Measurements from ENCODE around the gene CTCF. TPM values are rescaled to one million over a fixed set of nuclear protein-coding genes. Genes with fewer than 3 reads are reported as not detected.

Gene CTCF
- total and polyA plus RNA-seq, 10 of the 15 experiments (the other 5 are each of a cell fraction or from before 2014, with no cell fraction given), result 9.1 to 55.0 (median 41.8) TPM

DNA sequence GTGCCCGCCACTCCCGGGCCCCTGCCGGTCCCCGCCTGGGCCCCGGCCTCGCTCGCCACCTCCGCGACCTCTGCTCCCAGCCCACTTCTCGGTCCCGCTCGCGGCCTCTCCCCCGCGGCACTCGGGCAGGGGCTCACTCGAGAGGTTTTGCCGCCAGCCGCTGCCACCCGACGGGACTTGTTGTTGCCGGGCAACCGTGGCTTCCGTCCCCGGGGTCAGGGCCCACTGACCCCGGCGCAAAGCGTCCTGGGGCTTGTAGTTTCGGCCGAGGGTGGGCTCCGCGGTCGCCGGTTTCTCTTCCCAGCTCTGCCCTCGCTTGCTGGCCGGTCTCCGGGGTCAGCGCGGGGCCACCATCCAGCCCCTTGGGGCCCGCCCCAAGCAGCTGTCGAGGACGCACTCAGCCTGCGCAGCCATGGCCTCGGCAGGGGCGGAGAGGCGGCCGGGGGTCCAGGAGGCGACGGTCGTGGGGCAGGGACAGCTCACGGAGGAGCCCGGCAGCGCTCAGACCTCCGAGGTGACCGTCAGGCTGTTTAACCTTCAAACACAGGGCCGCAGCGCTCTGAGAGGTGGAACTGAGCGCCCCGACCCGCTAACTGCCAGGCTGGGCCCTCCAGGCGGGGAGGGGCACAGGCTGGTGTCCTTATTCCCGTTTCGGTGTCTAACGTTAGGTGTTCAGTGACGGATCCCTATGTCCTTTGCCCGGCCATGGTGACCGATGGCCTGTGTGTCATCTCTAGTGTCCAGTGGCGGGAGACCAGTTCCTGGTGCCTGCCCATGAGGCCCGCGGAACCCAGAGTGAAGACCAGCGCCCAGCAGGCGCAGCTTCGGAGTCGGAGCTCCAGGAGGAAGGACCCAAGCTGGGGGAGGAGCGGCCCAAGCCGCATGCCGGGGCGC, 104.5 kb downstream of the CTCF start, which contains the start of the genes C16orf86 and ENKD1 (continued):
- no peak for TF ChIP-seq FOS (IDR thresholded peaks at IDR 0.05; ENCODE audit: borderline replicate concordance, extremely low read depth, insufficient read length)
- no peak for TF ChIP-seq CREB1 (IDR thresholded peaks at IDR 0.05; ENCODE audit: low read depth)
- TF ChIP-seq, protein P1, sequence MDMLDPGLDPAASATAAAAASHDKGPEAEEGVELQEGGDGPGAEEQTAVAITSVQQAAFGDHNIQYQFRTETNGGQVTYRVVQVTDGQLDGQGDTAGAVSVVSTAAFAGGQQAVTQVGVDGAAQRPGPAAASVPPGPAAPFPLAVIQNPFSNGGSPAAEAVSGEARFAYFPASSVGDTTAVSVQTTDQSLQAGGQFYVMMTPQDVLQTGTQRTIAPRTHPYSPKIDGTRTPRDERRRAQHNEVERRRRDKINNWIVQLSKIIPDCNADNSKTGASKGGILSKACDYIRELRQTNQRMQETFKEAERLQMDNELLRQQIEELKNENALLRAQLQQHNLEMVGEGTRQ (IDR thresholded peaks at IDR 0.05; ENCODE audit: borderline replicate concordance, low read depth, low read length), result no peak
- no peak for TF ChIP-seq SMAD5 (IDR thresholded peaks at IDR 0.05; ENCODE audit: low read depth)
- TF ChIP-seq CBFB (IDR thresholded peaks at IDR 0.05; ENCODE audit: low read depth), result no peak
- no peak for TF ChIP-seq NBN (IDR thresholded peaks at IDR 0.05)
- TF ChIP-seq EP300 (IDR thresholded peaks at IDR 0.05; ENCODE audit: borderline replicate concordance in 1 of 2, control insufficient read depth in 1 of 2, low read depth in 2 of 2, low read length in 2 of 2), result no peak
- TF ChIP-seq RBBP5 (conservative IDR thresholded peaks at IDR 0.05), result no peak
- TF ChIP-seq, protein P2, sequence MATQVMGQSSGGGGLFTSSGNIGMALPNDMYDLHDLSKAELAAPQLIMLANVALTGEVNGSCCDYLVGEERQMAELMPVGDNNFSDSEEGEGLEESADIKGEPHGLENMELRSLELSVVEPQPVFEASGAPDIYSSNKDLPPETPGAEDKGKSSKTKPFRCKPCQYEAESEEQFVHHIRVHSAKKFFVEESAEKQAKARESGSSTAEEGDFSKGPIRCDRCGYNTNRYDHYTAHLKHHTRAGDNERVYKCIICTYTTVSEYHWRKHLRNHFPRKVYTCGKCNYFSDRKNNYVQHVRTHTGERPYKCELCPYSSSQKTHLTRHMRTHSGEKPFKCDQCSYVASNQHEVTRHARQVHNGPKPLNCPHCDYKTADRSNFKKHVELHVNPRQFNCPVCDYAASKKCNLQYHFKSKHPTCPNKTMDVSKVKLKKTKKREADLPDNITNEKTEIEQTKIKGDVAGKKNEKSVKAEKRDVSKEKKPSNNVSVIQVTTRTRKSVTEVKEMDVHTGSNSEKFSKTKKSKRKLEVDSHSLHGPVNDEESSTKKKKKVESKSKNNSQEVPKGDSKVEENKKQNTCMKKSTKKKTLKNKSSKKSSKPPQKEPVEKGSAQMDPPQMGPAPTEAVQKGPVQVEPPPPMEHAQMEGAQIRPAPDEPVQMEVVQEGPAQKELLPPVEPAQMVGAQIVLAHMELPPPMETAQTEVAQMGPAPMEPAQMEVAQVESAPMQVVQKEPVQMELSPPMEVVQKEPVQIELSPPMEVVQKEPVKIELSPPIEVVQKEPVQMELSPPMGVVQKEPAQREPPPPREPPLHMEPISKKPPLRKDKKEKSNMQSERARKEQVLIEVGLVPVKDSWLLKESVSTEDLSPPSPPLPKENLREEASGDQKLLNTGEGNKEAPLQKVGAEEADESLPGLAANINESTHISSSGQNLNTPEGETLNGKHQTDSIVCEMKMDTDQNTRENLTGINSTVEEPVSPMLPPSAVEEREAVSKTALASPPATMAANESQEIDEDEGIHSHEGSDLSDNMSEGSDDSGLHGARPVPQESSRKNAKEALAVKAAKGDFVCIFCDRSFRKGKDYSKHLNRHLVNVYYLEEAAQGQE (IDR thresholded peaks at IDR 0.05; ENCODE audit: low read depth, low read length), result no peak
- peak; percentile 52; the same call in 1 of the 2 replicates for TF ChIP-seq CREM (IDR thresholded peaks at IDR 0.05; ENCODE audit: low read depth)
- TF ChIP-seq, protein P3, sequence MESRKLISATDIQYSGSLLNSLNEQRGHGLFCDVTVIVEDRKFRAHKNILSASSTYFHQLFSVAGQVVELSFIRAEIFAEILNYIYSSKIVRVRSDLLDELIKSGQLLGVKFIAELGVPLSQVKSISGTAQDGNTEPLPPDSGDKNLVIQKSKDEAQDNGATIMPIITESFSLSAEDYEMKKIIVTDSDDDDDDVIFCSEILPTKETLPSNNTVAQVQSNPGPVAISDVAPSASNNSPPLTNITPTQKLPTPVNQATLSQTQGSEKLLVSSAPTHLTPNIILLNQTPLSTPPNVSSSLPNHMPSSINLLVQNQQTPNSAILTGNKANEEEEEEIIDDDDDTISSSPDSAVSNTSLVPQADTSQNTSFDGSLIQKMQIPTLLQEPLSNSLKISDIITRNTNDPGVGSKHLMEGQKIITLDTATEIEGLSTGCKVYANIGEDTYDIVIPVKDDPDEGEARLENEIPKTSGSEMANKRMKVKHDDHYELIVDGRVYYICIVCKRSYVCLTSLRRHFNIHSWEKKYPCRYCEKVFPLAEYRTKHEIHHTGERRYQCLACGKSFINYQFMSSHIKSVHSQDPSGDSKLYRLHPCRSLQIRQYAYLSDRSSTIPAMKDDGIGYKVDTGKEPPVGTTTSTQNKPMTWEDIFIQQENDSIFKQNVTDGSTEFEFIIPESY (IDR thresholded peaks at IDR 0.05), result no peak
- TF ChIP-seq BRCA1 (IDR thresholded peaks at IDR 0.05; ENCODE audit: low read depth, low read length), result no peak
- TF ChIP-seq MEF2B (IDR thresholded peaks at IDR 0.05; ENCODE audit: partially characterized antibody, poor library complexity, severe bottlenecking), result no peak
- TF ChIP-seq CBX3 (IDR thresholded peaks at IDR 0.05; ENCODE audit: borderline replicate concordance, low read depth), result no peak
- TF ChIP-seq, protein P4, sequence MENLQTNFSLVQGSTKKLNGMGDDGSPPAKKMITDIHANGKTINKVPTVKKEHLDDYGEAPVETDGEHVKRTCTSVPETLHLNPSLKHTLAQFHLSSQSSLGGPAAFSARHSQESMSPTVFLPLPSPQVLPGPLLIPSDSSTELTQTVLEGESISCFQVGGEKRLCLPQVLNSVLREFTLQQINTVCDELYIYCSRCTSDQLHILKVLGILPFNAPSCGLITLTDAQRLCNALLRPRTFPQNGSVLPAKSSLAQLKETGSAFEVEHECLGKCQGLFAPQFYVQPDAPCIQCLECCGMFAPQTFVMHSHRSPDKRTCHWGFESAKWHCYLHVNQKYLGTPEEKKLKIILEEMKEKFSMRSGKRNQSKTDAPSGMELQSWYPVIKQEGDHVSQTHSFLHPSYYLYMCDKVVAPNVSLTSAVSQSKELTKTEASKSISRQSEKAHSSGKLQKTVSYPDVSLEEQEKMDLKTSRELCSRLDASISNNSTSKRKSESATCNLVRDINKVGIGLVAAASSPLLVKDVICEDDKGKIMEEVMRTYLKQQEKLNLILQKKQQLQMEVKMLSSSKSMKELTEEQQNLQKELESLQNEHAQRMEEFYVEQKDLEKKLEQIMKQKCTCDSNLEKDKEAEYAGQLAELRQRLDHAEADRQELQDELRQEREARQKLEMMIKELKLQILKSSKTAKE (IDR thresholded peaks at IDR 0.05; ENCODE audit: low read depth, poor library complexity, severe bottlenecking), result no peak
- TF ChIP-seq KDM1A (IDR thresholded peaks at IDR 0.05; ENCODE audit: borderline replicate concordance), result no peak
- no peak for TF ChIP-seq MYB (IDR thresholded peaks at IDR 0.05; ENCODE audit: borderline replicate concordance, low read depth, low read length)
- no peak for TF ChIP-seq SUZ12 (IDR thresholded peaks at IDR 0.05; ENCODE audit: unreplicated experiment)
- TF ChIP-seq, protein P5, sequence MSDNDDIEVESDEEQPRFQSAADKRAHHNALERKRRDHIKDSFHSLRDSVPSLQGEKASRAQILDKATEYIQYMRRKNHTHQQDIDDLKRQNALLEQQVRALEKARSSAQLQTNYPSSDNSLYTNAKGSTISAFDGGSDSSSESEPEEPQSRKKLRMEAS (IDR thresholded peaks at IDR 0.05; ENCODE audit: low read depth, low read length), result no peak
